C4-2B (cell line): ENCODE data around the gene INMT.

ENCODE experiments used
- H3K27ac ChIP-seq: fragments of 450-650 bp; 2 replicates; pipeline ENCODE4 v1.5.1; 2017
- ZFX ChIP-seq: fragments of 450-650 bp; IDR thresholded peaks from 2 replicates; pipeline ENCODE4 v1.6.1; 2017
- TF ChIP-seq, protein P1 (sequence below): fragments of 450-650 bp; conservative IDR thresholded peaks from 2 replicates; pipeline ENCODE4 v1.5.1; 2017; ENCODE audit warnings: mild to moderate bottlenecking

INMT gene

GRCh38 chr7:30804078-30804661 is 52.2 kb downstream of the INMT start:
- H3K27ac ChIP-seq, result no peak overlapping the region
- TF ChIP-seq, protein P1, sequence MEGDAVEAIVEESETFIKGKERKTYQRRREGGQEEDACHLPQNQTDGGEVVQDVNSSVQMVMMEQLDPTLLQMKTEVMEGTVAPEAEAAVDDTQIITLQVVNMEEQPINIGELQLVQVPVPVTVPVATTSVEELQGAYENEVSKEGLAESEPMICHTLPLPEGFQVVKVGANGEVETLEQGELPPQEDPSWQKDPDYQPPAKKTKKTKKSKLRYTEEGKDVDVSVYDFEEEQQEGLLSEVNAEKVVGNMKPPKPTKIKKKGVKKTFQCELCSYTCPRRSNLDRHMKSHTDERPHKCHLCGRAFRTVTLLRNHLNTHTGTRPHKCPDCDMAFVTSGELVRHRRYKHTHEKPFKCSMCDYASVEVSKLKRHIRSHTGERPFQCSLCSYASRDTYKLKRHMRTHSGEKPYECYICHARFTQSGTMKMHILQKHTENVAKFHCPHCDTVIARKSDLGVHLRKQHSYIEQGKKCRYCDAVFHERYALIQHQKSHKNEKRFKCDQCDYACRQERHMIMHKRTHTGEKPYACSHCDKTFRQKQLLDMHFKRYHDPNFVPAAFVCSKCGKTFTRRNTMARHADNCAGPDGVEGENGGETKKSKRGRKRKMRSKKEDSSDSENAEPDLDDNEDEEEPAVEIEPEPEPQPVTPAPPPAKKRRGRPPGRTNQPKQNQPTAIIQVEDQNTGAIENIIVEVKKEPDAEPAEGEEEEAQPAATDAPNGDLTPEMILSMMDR, result no peak
- no peak for TF ChIP-seq ZFX

- no peak overlapping the region for H3K27ac ChIP-seq
- TF ChIP-seq, protein P1, result no peak
These were observed 53.3 kb downstream of the INMT start for GRCh38 chr7:30805081-30805691.

- H3K27ac ChIP-seq, result no peak overlapping the region
- TF ChIP-seq, protein P1, result no peak
- no peak for TF ChIP-seq ZFX
These were observed 54.0 kb downstream of the INMT start for GRCh38 chr7:30805931-30806330.
